IPS-20b (cell line): ENCODE measurements around the gene NAALADL2.
"Not testable (repeated sequence)": the region's sequence is repeated elsewhere in the genome, so short reads cannot be mapped to it uniquely, and the experiment has no call there.

Experiments
- H3K27ac ChIP-seq: one replicate; pipeline ENCODE4 v1.5.1; 2013; ENCODE audit warnings: low read length
- H3K27me3 ChIP-seq: 2 replicates; pipeline ENCODE4 v1.6.1; 2013; ENCODE audit warnings: mild to moderate bottlenecking, low read length, inconsistent platforms; ENCODE audit not compliant: insufficient read depth
- H3K36me3 ChIP-seq: 2 replicates; pipeline ENCODE4 v1.6.1; 2013; ENCODE audit warnings: low read depth, mild to moderate bottlenecking, inconsistent platforms, low read length, moderate library complexity; ENCODE audit not compliant: insufficient read depth
- H3K4me1 ChIP-seq: 2 replicates; pipeline ENCODE4 v1.6.1; 2013; ENCODE audit warnings: mild to moderate bottlenecking, control low read depth, inconsistent platforms, low read length, moderate library complexity; ENCODE audit not compliant: insufficient read depth
- H3K4me3 ChIP-seq: 2 replicates; pipeline ENCODE4 v1.5.1; 2013; ENCODE audit warnings: mild to moderate bottlenecking, low read length, inconsistent platforms
- H3K9ac ChIP-seq: 2 replicates; pipeline ENCODE4 v1.6.1; 2013; ENCODE audit warnings: low read depth, mild to moderate bottlenecking, inconsistent platforms, low read length, moderate library complexity
- H3K9me3 ChIP-seq: 2 replicates; pipeline ENCODE4 v1.6.1; 2013; ENCODE audit warnings: mild to moderate bottlenecking, low read depth, low read length, inconsistent platforms; ENCODE audit not compliant: insufficient read depth

The NAALADL2 gene

DNA sequence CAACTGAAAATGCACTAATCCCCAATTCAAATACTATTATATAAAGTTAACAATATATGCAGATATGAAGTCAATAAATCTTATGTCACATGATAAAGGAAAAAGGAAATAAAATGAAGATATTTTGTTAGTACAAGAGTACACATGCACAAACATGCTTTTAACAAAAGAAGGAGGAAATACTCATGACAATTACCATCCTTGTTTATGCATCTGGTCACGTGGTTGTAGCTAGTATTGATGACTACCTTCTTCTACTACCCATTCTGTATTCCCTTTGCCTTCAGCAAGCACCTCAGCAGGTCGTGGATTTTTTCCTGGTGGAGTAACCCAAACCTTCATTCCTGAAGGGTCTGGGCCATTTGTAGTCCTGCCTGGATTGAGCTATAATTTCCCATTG, 669.6 kb downstream of the NAALADL2 start:
- not testable (repeated sequence) for H3K4me3 ChIP-seq, H3K36me3 ChIP-seq, H3K9ac ChIP-seq, H3K27ac ChIP-seq, H3K9me3 ChIP-seq, H3K27me3 ChIP-seq
- H3K4me1 ChIP-seq, result peaks cover 19% of the 10 kb centered on the region; the same call in 1 of the 2 replicates

DNA sequence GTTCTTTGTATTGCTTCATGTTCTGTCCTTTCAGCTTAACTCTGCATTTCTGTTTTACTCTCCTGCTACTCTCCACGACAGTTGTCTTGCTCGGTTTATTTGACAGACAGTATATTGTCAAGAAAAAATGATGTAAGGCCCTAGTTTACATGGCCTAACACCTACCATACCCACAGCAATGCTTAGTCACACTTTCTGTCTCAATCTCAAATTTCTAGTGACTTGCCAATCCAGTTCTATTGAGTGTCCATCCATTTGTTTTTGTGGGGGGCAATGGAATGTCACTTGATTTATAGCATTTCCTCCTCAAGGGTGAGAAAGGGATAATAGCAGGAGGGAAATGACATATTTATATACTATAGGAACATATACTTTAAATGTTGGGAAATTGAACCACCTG, 676.2 kb downstream of the NAALADL2 start:
- H3K27ac ChIP-seq, result no peak overlapping the region
- no peak overlapping the region for H3K4me3 ChIP-seq
- no peaks in the 10 kb centered on the region for H3K36me3 ChIP-seq
- no peaks in the 10 kb centered on the region; the same call in 1 of the 2 replicates for H3K4me1 ChIP-seq
- no peak overlapping the region for H3K9ac ChIP-seq
- no peaks in the 10 kb centered on the region for H3K9me3 ChIP-seq
- H3K27me3 ChIP-seq, result no peaks in the 10 kb centered on the region

DNA sequence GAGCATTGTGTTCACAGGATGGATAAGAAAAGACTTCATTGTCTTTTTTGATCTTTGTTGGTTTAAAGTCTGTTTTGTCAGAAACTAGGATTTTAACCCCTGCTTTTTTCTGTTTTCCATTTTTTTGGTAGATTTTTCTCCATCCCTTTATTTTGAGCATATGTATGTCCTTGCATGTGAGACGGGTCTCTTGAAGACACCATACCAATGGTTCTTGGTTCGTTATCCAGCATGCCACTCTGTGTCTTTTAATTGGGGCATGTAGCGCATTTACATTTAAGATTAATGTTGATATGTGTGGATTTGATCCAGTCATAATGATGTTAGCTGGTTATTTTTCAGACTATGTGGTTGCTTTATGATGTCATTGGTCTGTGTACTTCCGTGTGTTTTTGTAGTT, 687.0 kb downstream of the NAALADL2 start:
- Histone ChIP-seq H3K36me3 (no peaks in the 10 kb centered on the region), H3K4me1 (no peaks in the 10 kb centered on the region), H3K4me3 (no peak overlapping the region), H3K9me3 (no peaks in the 10 kb centered on the region), H3K27me3 (no peaks in the 10 kb centered on the region), H3K27ac (no peak overlapping the region), H3K9ac (no peak overlapping the region)

DNA sequence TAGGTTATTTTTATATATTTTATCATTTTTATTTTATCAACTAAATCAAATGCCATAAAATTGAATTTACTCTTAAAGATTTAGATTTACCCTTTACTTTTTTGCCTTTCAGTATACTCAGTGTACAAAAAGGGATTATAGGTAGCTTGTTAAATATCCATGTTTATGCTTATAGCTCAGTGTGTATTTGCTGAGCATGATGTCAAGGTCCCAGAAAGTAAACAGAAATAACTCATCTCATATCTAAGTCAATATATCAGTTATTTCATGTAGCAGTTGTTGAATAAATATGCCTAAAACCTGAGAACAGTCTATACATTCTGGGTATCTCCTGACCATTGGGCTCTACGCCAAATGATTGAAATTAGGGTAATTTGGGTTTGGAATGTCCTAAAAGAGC, 693.8 kb downstream of the NAALADL2 start:
- H3K36me3 ChIP-seq, result no peaks in the 10 kb centered on the region
- no peak overlapping the region for H3K4me3 ChIP-seq
- no peaks in the 10 kb centered on the region for H3K27me3 ChIP-seq
- H3K9ac ChIP-seq, result no peak overlapping the region
- H3K27ac ChIP-seq, result no peak overlapping the region
- no peaks in the 10 kb centered on the region for H3K9me3 ChIP-seq
- H3K4me1 ChIP-seq, result no peaks in the 10 kb centered on the region

DNA sequence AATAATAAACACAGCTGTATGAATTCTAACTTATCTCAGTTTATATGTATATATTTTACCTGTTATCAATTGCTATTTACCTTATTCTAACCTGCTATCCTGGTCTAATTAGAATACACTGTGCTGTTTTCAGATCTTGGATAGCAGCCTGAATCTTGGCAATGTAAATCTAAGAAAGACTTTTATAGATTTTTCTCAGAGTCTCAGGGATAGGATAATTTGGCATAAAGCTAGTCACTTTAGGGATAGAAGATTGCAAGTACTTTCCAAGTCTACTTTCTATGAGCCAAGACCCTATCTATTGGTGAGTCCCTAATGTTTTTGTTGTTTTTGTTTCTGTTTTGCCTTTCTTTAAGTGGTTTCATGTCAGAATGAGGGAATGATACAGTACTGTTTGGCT, 695.7 kb downstream of the NAALADL2 start:
- Histone ChIP-seq H3K9ac (no peak overlapping the region), H3K27me3 (no peaks in the 10 kb centered on the region), H3K4me3 (no peak overlapping the region), H3K4me1 (no peaks in the 10 kb centered on the region), H3K36me3 (no peaks in the 10 kb centered on the region), H3K9me3 (peaks cover 5% of the 10 kb centered on the region; the same call in 1 of the 2 replicates), H3K27ac (no peak overlapping the region)

DNA sequence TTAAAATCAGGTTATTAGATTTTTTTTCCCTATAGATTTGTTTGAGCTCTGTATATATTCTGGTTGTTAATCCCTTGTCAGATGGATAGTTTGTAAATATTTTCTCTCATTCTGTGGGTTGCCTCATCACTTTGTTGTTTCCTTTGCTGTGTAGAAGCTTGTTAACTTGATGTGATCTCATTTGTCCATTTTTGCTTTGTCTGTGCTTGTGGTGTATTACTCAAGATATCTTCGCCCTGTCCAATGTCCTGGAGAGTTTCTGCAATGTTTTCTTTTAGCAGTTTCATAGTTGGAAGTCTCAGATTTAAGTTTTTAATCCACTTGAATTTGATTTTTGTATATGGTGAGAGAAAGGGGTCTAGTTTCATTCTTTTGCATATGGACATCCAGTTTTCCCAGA, 699.1 kb downstream of the NAALADL2 start:
- no peaks in the 10 kb centered on the region for H3K27me3 ChIP-seq
- peaks cover 5% of the 10 kb centered on the region; the same call in 1 of the 2 replicates for H3K9me3 ChIP-seq
- H3K27ac ChIP-seq, result no peak overlapping the region
- H3K9ac ChIP-seq, result no peak overlapping the region
- H3K36me3 ChIP-seq, result no peaks in the 10 kb centered on the region
- no peak overlapping the region for H3K4me3 ChIP-seq
- H3K4me1 ChIP-seq, result no peaks in the 10 kb centered on the region

DNA sequence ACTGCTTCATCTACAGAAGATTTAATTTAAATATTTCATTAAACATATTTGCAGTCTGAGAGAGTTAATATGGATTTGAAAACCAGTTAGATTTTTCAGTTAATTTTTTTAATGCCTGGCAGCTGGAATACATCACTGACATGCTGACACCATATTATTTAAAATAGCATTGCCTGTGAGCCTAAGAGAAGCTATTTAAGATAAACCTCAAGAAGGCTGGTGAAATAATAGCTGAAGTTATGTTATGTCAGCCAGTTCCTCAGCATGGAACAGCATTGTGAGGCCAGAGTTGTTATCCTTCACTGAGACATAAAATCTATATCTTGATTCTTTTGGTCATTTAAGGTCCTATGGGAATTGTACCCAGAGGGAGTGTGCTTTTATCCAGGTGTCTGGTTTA, 705.2 kb downstream of the NAALADL2 start:
- no peaks in the 10 kb centered on the region for H3K9me3 ChIP-seq
- H3K27ac ChIP-seq, result no peak overlapping the region
- H3K36me3 ChIP-seq, result no peaks in the 10 kb centered on the region
- H3K27me3 ChIP-seq, result no peaks in the 10 kb centered on the region
- no peak overlapping the region for H3K4me3 ChIP-seq
- no peaks in the 10 kb centered on the region for H3K4me1 ChIP-seq
- H3K9ac ChIP-seq, result no peak overlapping the region

DNA sequence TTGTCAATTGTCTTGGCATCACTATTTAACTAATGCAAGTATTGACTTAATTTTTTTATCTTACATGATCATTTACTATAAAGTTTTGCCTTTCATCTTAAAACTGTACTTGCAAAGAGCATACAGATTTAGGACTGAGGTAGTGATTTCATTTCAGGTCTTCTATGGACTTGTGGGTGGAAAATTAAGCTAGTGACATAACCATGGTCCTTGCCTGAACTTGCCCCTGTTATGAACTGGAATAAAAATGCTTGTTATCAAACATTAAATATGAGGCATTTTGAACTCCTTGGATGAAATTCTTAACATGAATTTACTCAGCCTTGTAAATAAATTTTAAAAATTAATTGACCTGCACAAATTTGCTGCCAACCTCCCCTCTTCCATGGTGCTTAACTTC, 712.0 kb downstream of the NAALADL2 start:
- H3K27me3 ChIP-seq, result no peaks in the 10 kb centered on the region
- no peak overlapping the region for H3K9ac ChIP-seq
- H3K36me3 ChIP-seq, result no peaks in the 10 kb centered on the region
- no peaks in the 10 kb centered on the region for H3K4me1 ChIP-seq
- no peak overlapping the region for H3K27ac ChIP-seq
- H3K9me3 ChIP-seq, result no peaks in the 10 kb centered on the region
- no peak overlapping the region for H3K4me3 ChIP-seq

DNA sequence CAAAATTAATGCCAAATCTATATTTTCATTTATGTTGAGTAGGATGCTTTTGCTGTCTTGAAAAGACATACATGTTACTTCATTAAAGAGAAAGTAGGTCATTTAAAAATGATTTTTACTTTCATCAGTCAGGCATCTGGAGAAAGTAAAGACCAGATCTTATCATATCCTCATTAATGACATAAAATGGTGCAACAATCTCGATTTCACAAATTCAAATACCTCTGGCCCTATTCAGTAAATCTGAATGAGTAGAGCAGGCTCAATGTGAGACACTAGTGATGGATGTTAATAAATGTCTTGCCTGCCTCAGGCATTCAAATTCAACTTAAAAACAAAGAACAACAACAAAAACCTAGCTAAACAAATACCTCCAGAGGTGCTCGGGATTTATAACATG, 714.1 kb downstream of the NAALADL2 start:
- Histone ChIP-seq H3K36me3 (no peaks in the 10 kb centered on the region), H3K4me1 (no peaks in the 10 kb centered on the region), H3K9ac (no peak overlapping the region), H3K4me3 (no peak overlapping the region), H3K27me3 (no peaks in the 10 kb centered on the region), H3K9me3 (no peaks in the 10 kb centered on the region), H3K27ac (no peak overlapping the region)

DNA sequence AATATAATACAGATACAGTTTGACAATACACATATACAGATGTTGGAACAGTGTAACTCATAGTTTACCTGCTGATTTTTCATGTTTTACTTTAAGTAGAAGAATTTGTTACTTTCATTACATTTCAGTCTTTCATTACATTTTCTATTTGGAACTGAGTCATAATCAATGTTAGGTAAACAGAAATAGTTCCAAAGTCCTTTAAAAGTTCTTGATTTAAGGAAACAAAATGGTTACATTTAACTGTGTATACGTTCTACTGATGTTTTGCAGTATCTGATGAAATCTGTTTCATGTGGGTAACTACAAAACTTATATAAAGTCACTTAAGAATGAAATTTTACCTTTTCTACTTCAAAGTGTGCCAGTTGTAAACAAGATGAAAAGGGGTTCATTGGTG, 721.2 kb downstream of the NAALADL2 start:
- Histone ChIP-seq H3K9me3 (no peaks in the 10 kb centered on the region), H3K4me3 (no peak overlapping the region), H3K27ac (no peak overlapping the region), H3K36me3 (no peaks in the 10 kb centered on the region), H3K9ac (no peak overlapping the region), H3K27me3 (no peaks in the 10 kb centered on the region), H3K4me1 (no peaks in the 10 kb centered on the region)

DNA sequence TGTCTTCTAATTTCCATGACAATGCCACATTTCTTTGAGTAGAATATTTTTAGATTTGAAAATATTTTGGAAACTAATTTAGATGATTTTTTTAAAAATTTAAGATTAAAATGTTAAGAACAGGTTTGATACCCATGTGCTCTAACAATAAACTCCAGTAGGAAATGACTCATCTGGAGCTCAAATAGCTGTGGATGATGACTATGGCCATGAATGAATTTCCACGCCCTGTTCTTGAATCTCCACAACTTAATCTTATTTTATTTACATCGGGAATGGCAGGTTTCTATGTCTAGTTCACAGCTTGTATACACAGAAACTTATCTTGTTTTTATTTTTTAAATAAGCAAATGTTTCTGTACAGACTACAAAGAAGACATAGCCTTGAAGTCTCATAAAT, 726.8 kb downstream of the NAALADL2 start:
- no peaks in the 10 kb centered on the region for H3K27me3 ChIP-seq
- H3K36me3 ChIP-seq, result no peaks in the 10 kb centered on the region
- H3K9me3 ChIP-seq, result no peaks in the 10 kb centered on the region
- H3K4me3 ChIP-seq, result no peak overlapping the region
- H3K9ac ChIP-seq, result no peak overlapping the region
- no peak overlapping the region for H3K27ac ChIP-seq
- no peaks in the 10 kb centered on the region for H3K4me1 ChIP-seq

DNA sequence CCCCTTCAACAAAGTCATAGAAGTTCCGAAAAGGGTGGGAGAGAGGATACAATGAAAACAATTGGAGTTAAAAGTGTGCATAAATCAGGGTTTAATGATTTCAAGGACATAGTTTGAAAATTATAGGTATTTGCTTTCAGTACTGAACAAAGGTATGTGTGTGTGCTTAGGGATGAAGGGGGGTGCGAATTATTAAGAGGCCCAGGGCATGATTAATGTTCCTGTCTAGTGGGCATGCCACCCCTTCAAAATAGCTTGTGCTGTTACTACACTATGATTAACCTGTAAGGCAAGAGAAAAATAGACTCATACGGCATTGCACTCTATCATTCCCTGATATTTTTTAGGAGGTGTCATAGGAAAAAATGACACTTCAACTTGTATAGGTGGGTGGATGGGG, 731.6 kb downstream of the NAALADL2 start:
- Histone ChIP-seq H3K27me3 (no peaks in the 10 kb centered on the region), H3K27ac (no peak overlapping the region), H3K9me3 (peaks cover 5% of the 10 kb centered on the region; the same call in 1 of the 2 replicates), H3K4me3 (no peak overlapping the region), H3K4me1 (no peaks in the 10 kb centered on the region), H3K9ac (no peak overlapping the region), H3K36me3 (no peaks in the 10 kb centered on the region)

DNA sequence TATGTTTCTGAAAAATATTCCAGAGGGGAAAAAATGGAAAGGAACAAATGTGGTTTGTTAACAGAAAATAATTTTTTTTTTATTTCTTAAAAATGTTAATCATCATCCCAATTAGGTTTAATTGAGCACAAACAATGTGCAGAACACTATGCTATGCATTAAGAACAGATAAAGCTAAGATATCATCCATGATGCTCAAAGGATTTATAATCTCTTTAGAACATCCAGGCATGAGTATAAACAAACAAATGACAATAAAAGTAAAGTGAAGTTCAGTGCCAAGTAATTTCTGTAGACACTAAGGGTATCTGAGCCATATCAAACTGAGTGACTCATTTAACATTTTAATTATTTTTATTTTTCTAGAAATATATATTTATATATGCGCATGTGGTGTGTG, 732.2 kb downstream of the NAALADL2 start:
- no peaks in the 10 kb centered on the region for H3K36me3 ChIP-seq
- H3K27ac ChIP-seq, result no peak overlapping the region
- no peak overlapping the region for H3K9ac ChIP-seq
- no peaks in the 10 kb centered on the region for H3K27me3 ChIP-seq
- no peaks in the 10 kb centered on the region for H3K4me1 ChIP-seq
- H3K4me3 ChIP-seq, result no peak overlapping the region
- peaks cover 5% of the 10 kb centered on the region; the same call in 1 of the 2 replicates for H3K9me3 ChIP-seq
